HG03045 (cell line): ENCODE data around the gene AKAP10.
"Not testable (repeated sequence)": the region's sequence is repeated elsewhere in the genome, so short reads cannot be mapped to it uniquely, and the experiment has no call there.

ENCODE experiments used
- ATAC-seq: cut with Tn5 transposase; IDR thresholded peaks from one replicate; pipeline ENCODE4 v1.9.1; 2021; ENCODE audit warnings: mild to moderate bottlenecking, moderate library complexity; ENCODE audit not compliant: unreplicated experiment

Gene AKAP10

DNA sequence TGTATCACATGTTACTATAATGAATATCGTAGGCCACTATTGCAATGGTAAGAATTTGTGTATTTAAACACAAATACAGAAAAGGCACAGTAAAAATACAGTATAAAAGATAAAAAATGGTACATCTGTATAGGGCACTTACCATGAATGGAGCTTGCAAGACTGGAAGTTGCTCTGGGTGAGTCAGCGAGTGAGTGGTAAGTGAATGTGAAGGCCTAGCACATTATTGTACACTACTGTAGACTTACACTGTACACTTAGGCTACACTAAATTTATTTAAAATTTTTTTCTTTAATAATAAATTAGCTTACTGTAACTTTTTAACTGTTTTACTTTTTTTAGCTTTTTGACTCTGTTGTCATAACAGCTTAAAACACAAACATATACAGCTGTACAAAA is 42.5 kb downstream of the AKAP10 start:
- ATAC-seq, result no peak

- no peak for ATAC-seq
Observed at GRCh38 chr17:19933628-19934027, 44.0 kb downstream of the AKAP10 start.

GRCh38 chr17:19933221-19933620 is 44.4 kb downstream of the AKAP10 start:
- no peak for ATAC-seq

GRCh38 chr17:19928299-19928698 is 49.3 kb downstream of the AKAP10 start:
- ATAC-seq, result no peak

GRCh38 chr17:19915245-19915978 is 62.2 kb downstream of the AKAP10 start:
- ATAC-seq, result no peak

GRCh38 chr17:19911033-19911432 is 66.6 kb downstream of the AKAP10 start:
- ATAC-seq, result no peak

DNA sequence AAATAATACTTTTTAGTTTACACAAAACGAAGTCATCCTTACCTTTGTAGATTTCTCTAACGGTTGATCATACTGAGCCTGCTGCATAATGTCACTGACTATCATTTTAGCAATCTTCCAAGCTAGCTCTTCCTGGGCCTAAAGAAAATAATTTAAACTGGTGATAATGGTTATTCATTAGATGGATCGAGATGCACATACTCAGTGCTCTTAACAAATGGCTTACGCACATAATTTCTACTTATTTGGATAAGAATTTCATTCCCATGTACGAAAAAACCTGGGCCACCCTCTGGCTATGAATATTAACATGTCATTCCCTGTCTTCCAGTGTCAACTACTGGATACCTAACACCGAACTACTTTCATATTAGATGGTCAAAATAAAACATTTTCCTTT is 68.5 kb downstream of the AKAP10 start:
- no peak for ATAC-seq

GRCh38 chr17:19905502-19905901 is 72.1 kb downstream of the AKAP10 start:
- no peak for ATAC-seq

DNA sequence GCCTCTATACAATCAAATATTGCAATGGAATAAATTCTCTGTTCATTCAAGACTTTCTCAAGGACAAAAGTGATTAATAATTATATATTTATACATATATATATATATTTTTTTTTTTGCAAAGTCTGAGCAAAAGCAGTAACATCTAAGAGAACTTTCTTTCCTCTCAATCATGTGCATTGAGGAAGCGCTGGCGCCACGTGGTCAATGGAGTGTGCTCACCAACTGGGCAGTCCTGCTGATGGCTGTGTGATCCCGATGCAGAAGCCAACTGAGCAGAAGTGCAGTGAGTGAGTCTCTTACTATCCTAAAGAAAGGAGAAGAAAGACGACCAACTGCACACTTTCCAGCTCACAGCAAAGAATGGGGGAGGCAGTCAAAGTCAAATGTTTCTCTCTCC is 72.7 kb downstream of the AKAP10 start:
- ATAC-seq, result no peak

GRCh38 chr17:19904412-19904811 is 73.2 kb downstream of the AKAP10 start:
- no peak for ATAC-seq

DNA sequence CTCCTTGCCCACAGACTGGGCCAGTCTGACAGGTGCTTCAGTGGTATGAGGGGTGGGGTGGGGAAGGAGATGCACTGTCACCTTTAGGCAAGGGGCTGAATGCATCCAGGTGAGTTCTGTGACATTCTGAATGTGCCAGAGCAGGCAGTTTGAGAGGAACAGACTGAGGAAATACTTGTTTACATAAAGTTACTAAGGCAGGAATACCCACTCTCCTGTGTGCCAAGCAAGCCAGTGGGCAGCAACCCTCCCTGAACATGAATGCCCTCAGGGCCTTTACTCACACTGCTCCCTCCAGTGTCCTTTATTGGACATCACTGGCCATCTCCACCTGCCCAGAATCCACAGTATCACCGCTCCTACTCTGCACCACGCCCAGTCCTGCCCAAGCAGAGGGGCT is 76.8 kb downstream of the AKAP10 start:
- ATAC-seq, result no peak

- ATAC-seq, result no peak
Observed at GRCh38 chr17:19897903-19898302, 79.7 kb downstream of the AKAP10 start.

DNA sequence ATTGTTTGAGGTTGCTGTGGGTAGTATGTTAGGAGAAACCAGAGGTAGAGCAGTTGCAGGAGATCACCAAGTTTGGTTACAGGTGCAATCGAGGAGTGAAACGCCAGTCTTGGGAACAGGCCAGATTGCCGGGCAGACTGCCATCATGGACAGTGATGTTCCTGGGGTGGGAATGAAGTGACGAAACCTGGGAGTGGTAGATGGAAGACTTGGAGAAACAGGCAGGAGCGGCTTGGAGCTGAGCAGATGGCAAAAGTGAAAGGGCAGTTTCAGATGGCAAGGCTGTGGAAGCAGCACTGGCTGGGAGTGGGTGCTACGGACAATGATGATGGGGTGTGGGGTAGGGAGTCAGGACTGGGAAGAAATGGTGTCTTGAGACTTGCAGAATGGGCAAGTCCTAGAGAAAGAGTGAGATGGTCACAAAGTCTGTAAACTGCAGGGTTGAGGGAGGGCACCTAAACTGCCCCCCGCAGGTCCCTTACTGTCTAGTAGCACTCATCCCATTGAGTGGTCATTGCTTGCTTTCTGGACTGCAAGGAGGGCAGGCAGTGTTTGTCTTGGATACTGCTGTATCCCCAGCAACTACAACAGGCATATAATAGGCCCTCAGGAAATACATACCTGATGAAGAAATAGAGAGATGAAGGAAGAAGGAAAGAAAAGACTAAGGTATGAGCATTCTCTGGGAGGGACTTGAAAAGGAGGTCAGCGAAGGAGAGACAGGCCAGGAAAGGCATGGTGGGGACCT is 80.4 kb downstream of the AKAP10 start:
- ATAC-seq, result no peak

DNA sequence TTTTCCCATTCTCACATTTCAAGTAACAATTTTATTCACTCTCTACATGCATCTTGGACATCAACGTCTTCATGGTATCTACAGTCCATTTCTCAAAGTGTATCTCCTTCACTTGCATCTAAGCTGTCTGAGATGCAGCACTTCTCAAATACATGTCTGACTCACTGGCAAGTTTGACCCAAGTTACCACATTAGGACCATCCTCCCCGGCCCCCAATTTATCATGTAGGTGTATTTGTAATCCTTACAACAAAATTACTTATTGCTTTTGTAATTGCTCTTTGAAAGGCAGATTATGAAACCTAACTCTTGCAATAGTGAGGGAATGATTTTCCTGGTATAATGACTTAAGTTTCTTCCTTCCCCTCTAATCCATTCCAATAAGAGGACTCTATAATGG is 80.9 kb downstream of the AKAP10 start:
- ATAC-seq, result no peak

GRCh38 chr17:19890554-19890953 is 87.1 kb downstream of the AKAP10 start:
- ATAC-seq, result not testable (repeated sequence)

GRCh38 chr17:19890001-19890400 is 87.6 kb downstream of the AKAP10 start:
- not testable (repeated sequence) for ATAC-seq

GRCh38 chr17:19886116-19886515 is 91.5 kb downstream of the AKAP10 start:
- no peak for ATAC-seq

DNA sequence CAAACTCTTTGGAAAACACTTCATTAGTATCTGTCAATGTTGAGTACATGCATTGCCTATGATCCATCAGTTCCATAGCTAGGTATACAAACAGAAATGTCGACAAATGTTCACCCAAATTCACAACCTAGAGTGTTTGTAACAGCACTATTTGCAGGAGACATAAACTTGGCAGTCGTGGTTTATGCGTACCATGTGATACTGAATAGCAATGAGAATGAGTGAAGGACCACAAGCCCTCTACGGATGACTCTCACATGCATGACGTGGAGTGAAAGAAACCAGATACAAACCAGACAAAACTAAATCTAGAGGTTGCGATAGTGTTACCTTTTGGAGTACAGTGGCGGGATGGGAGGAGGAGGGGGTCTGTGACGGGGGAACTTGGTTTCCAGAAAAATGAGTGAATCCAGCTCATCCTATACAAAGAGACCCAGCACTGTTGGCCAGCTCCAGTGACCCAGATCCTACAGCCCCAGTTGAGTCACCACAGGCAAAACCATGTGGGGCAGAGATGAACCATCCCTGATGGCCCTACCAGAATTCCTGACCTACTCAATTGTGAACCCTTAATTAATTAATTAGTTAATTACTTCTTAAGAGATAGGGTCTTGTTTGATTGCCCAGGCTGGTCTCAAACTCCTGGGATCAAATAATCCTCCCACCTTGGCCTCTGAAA is 94.0 kb downstream of the AKAP10 start:
- no peak for ATAC-seq

GRCh38 chr17:19880393-19880792 is 97.2 kb downstream of the AKAP10 start:
- no peak for ATAC-seq

DNA sequence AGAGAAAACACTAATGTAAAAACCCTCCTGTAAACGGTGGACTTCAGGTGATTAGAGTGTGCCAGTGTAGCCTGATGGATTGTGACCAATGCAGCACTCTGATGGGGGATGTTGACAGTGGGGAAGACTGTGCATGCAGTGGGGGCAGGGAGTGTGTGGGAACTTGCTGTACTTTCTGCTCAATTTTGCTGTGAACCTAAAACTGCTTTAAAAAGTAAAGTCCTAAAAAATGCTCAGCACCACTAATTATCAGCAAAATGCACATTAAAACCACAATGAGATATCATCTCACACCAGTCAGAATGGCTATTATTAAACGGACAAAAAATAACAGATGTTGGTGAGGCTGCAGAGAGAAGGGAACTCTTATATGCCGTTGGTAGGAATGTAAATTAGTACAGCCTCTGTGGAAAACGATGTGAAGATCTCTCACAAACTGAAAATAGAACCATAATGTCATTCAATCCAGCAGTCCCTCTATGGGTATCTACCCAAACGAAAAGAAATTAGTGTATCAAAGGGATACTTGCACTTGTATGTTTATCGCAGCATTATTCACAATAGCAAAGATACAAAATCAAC is 100.2 kb downstream of the AKAP10 start:
- no peak for ATAC-seq

DNA sequence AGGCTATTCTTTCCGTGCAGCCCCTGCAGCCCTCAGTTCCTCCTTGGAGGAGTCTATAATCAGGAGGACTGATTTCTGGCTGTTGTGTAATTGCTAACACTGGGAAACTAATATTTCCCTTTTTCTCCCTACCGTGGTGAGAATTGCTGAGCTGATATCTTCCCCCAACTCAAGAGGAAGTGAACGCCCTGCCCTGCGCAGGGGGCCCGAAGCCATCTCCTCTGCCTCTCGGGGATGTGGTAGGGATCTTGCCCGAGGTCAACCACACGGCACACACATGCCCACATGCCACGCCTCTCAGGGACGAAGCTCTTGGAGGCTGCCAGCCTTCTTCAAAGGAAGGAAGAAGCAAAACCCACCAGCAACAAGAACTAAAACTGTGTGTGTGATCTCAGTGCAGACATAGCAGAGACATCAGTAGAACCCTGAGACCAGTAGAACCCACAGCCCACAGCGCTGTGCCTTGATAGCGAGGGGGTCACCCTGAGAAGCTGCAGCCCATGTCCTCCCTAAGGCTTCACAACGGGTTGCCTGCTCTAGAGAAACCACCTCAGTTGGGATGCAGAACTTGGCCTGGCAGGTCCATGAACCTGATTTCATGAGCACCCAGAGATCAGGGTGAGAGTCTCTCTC is 101.0 kb downstream of the AKAP10 start:
- ATAC-seq, result no peak
